C4-2B (cell line): ENCODE data around the gene ASPHD2.

Source experiments
- H3K27ac ChIP-seq: fragments of 450-650 bp; 2 replicates; pipeline ENCODE4 v1.5.1; 2017
- CTCF ChIP-seq: fragments of 450-650 bp; conservative IDR thresholded peaks from 2 replicates; pipeline ENCODE4 v1.5.1; 2017; ENCODE audit warnings: mild to moderate bottlenecking
- ZFX ChIP-seq: fragments of 450-650 bp; IDR thresholded peaks from 2 replicates; pipeline ENCODE4 v1.6.1; 2017

The ASPHD2 gene

GRCh38 chr22:26442086-26442756 lies 13.2 kb downstream of the ASPHD2 start:
- no peak overlapping the region for H3K27ac ChIP-seq

DNA sequence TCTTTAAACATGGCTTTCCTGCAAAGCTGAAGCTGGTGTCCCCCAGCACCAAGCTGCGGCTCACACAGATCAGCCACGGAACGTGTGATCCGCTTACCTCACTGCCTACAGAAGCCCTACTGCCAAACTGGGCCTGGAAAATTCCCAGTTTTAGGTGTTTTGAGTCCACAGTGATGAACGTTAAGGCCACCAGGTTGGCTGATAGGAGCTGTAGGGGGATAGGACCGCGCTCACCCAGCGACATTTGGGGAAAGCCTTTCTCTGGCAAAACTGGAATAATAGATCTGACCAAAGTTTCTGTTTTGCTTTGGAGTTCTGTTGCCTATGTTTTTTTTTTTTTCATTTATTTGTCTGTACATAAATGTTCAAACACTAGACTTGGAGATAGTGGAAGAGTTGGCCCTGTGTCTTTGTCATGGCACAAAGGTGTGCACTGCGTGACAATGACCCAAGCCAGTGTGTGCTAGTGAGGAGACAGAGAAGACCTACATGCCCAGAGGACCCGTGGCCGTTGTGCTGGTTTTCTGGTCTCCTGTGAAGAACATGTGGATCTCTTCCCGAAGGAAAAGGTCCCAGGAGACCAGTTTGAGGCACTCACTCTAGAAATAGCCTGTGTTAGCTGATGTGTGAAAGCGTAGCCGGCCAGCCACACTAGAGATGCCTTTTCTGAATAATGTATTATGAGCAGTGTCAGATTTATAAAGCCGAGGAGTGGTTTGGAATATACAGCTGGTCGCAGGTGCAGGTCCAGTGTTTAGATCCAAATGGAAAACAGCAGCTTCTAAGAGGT lies 15.0 kb downstream of the ASPHD2 start:
- TF ChIP-seq CTCF (no peak), ZFX (no peak)
- no peak overlapping the region for H3K27ac ChIP-seq

More at GRCh38 chr22:26442086-26442756, 13.2 kb downstream of the ASPHD2 start:
- TF ChIP-seq ZFX (no peak), CTCF (no peak)

DNA sequence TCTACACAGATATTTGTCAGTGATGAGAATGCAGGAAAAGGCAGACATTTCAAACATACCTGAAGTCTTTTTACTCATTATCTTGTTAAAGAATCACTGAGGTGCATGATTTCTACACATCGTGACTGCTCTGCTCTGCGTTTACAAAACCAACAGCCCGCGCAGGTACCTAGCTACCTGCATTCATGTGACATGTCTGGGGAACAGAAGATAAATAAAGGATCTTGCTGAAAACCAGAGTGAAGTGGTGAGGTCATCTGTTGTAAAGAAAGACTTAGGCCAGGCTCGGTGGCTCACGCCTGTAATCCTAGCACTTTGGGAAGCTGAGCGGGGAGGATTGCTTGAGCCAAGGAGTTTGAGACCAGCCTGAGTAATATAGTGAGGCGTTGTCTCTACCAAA lies 15.7 kb downstream of the ASPHD2 start:
- TF ChIP-seq ZFX, result no peak
- TF ChIP-seq CTCF, result no peak
- no peak overlapping the region for H3K27ac ChIP-seq

- no peak overlapping the region for H3K27ac ChIP-seq
- TF ChIP-seq CTCF (no peak), ZFX (no peak)
Measured at GRCh38 chr22:26445577-26446275, 16.7 kb downstream of the ASPHD2 start.

DNA sequence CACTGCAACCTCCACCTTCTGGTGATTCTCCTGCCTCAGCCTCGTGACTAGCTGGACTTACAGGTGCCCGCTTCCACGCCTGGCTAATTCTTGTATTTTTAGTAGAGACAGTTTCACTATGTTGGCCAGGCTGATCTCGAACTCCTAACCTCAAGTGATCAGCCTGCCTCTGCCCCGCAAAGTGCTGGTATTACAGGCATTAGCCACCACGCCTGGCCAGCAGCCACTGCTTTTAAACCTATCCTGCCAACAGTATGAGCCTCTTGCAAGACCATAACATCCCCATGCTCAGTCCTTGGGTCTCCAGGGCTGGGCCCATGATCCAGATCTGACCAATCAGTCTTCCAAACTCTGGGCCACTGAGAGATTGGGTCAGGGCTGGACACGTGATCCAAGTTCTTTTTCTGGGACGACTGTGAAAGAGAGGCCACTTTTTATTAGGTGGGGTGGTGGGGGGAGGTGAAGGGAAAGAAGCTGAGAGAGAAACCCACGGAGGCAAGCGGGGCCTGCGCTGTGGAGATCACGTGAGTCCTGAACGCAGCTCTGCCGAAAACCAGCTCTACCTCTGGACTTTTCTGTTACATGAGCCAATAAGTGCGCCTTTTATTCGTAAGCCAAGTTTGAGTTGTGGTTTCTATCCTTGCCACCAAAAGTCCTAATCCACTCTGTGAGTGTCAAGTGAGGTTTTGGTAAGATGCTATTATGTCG lies 17.9 kb downstream of the ASPHD2 start:
- no peak for TF ChIP-seq CTCF
- TF ChIP-seq ZFX, result no peak
- H3K27ac ChIP-seq, result no peak overlapping the region

DNA sequence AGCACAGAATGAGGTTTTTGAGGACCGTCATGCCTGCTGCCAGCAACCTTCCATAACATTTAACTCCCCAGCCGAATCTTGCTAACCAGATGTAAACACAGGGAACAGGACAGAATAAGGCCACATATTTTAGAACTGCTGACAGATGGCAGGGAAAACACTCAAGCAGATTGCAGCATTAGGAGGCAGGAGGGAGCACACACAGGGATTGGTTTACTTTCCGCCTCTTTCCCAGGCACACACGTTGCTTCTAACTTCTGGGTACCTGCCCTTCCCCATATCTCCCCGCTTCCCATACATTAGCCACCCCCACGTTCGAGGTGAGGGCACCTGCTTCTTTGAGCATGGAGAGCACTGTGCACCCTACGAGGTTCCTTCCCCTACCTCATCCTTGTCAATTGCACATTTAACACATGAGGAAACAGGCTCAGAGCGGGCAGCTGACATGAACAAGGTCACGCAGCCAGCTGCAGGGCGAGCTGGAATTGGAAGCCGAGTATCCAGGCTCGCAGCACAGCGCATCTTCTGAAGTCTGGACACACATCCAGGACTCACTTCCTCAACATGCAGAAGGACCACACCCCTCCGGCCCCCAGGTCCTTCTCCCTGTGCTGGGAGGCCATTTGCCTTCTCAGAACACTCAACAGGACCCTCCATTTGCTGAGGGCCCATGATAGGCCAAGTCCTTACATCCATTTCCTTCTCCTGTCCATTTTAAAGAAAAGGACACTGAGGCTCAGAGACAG lies 18.7 kb downstream of the ASPHD2 start:
- TF ChIP-seq CTCF, result no peak
- no peak for TF ChIP-seq ZFX
- H3K27ac ChIP-seq, result no peak overlapping the region
